ENCODE data around the gene AAGAB.

The AAGAB gene

GRCh38 chr15:67157521-67158252 lies 96.8 kb downstream of the AAGAB start (continued):
- TF ChIP-seq HIC1 (tag by site-specific recombination; IDR thresholded peaks at IDR 0.05), result no peak
- no peak for TF ChIP-seq HOXA7 (CRISPR knock-in tag; IDR thresholded peaks at IDR 0.05; ENCODE audit: borderline replicate concordance)
- no peak for TF ChIP-seq ZNF473 (tag by site-specific recombination; IDR thresholded peaks at IDR 0.05)
- no peak for TF ChIP-seq ZNF677 (tag by site-specific recombination; IDR thresholded peaks at IDR 0.05)
- TF ChIP-seq ZNF561 (tag by site-specific recombination; IDR thresholded peaks at IDR 0.05; ENCODE audit: borderline replicate concordance), result no peak
- TF ChIP-seq ZNF530 (tag by site-specific recombination; IDR thresholded peaks at IDR 0.05; ENCODE audit: low read depth), result no peak
- TF ChIP-seq ZNF558 (tag by site-specific recombination; IDR thresholded peaks at IDR 0.05), result no peak
- no peak for TF ChIP-seq GLI2 (tag by site-specific recombination; IDR thresholded peaks at IDR 0.05; ENCODE audit: borderline replicate concordance, low read depth)
- no peak for TF ChIP-seq ZNF701 (tag by site-specific recombination; IDR thresholded peaks at IDR 0.05)
- no peak for TF ChIP-seq ZFP3 (tag by site-specific recombination; IDR thresholded peaks at IDR 0.05; ENCODE audit: low read depth)
- no peak for TF ChIP-seq ZBTB7A (tag by site-specific recombination; IDR thresholded peaks at IDR 0.05; ENCODE audit: low read depth)
- TF ChIP-seq ZNF391 (tag by site-specific recombination; IDR thresholded peaks at IDR 0.05; ENCODE audit: borderline replicate concordance, low read depth), result no peak
- TF ChIP-seq ZNF639 (tag by site-specific recombination; IDR thresholded peaks at IDR 0.05), result no peak

- Histone ChIP-seq H3K4me3 (ENCODE audit: low read depth, low read length) (no peak overlapping the region), H3K4me1 (ENCODE audit: control insufficient read depth, insufficient read depth, low read length) (no peaks in the 10 kb centered on the region), H3K27ac (ENCODE audit: extremely low read depth, low read depth, low read length) (no peak overlapping the region), H3K36me3 (ENCODE audit: control insufficient read depth in 2 of 2, insufficient read depth in 1 of 2, low read length in 2 of 2) (no peaks in the 10 kb centered on the region), H3K9me3 (ENCODE audit: control insufficient read depth, insufficient read depth, low read depth, low read length) (no peaks in the 10 kb centered on the region)
- no peak for TF ChIP-seq ZNF707 (tag by site-specific recombination; IDR thresholded peaks at IDR 0.05)
- TF ChIP-seq ZNF692 (tag by site-specific recombination; IDR thresholded peaks at IDR 0.05), result no peak
- TF ChIP-seq ZNF398 (tag by site-specific recombination; IDR thresholded peaks at IDR 0.05), result no peak
- TF ChIP-seq YY2 (tag by site-specific recombination; IDR thresholded peaks at IDR 0.05), result no peak
- TF ChIP-seq ZFP3 (tag by site-specific recombination; IDR thresholded peaks at IDR 0.05; ENCODE audit: low read depth), result no peak
- TF ChIP-seq PRDM1 (tag by site-specific recombination; IDR thresholded peaks at IDR 0.05), result peak; percentile 54; the same call in 1 of the 2 replicates
- TF ChIP-seq ZFHX2 (tag by site-specific recombination; conservative IDR thresholded peaks at IDR 0.05), result no peak
- ChIA-PET POLR2A (interaction anchor here (0.6 kb wide), 1 partner anchor 612 kb away, joined by 3 read pairs; no protein-coding TSS in a partner anchor), CTCF (no interaction called here)
Measured at GRCh38 chr15:67156834-67157233, 97.6 kb downstream of the AAGAB start.
